T-helper 1 cell treated with Interleukin-12 subunit alpha and Interleukin-12 subunit beta and Interleukin-4 antibody, amounts not matched to agents 30 μg/mL and 1 μg/mL, for 36 hours (primary cell): ENCODE data around the gene DPPA2.

Experiments
- H3K27ac Mint-ChIP-seq: one replicate; pipeline ENCODE4 v1.8.0; 2021; ENCODE audit warnings: mild to moderate bottlenecking, mixed read lengths
- H3K27me3 Mint-ChIP-seq: one replicate; pipeline ENCODE4 v1.8.0; 2021; ENCODE audit warnings: low read depth, mixed read lengths
- H3K36me3 Mint-ChIP-seq: one replicate; pipeline ENCODE4 v1.8.0; 2021; ENCODE audit warnings: low read depth, mixed read lengths
- H3K4me1 Mint-ChIP-seq: one replicate; pipeline ENCODE4 v1.8.0; 2021; ENCODE audit warnings: low read depth, mixed read lengths
- H3K4me3 Mint-ChIP-seq: one replicate; pipeline ENCODE4 v1.8.0; 2021; ENCODE audit warnings: mild to moderate bottlenecking, moderate library complexity, mixed read lengths
- H3K9me3 Mint-ChIP-seq: one replicate; pipeline ENCODE4 v1.8.0; 2021; ENCODE audit warnings: mixed read lengths

Gene DPPA2

DNA sequence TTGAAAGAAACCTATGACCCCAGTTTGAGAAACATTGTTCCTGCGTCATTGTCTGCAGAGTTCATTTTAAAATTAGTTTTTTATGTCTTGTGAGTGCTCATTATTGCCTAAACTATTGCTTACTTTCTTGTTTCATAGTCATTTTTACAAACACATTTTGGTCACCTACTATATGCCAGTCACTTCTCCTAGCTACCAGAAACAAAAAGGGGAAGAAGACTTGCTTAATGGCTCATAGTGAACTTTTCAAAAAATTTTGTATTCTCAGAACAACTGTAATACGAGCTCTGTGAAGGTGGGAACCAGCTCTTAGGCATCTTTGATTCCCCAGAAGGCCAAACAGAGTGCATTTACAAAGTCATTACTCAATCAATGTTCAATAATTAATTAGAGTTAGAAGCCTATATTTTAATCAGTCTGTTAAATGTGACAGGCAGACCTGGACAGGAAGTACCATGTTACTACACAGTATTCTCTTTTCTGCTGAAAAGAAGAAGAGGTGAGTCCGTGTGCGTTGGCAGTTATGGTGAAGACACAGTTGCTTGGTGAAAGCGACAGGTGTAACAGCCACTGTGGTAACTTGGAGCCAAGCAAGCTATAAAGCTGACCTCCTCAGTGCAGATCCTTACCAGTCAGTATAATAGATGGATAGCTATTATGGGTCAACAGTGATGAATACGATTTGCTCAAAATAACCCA lies 46.6 kb downstream of the DPPA2 start:
- Mint-ChIP-seq H3K27ac (no peak overlapping the region), H3K9me3 (no peaks in the 10 kb centered on the region), H3K4me3 (no peak overlapping the region), H3K27me3 (no peaks in the 10 kb centered on the region), H3K4me1 (no peaks in the 10 kb centered on the region), H3K36me3 (no peaks in the 10 kb centered on the region)

GRCh38 chr3:109268181-109268580 lies 48.1 kb downstream of the DPPA2 start:
- Mint-ChIP-seq H3K4me3 (no peak overlapping the region), H3K4me1 (no peaks in the 10 kb centered on the region), H3K27ac (no peak overlapping the region), H3K27me3 (no peaks in the 10 kb centered on the region), H3K9me3 (no peaks in the 10 kb centered on the region), H3K36me3 (no peaks in the 10 kb centered on the region)

DNA sequence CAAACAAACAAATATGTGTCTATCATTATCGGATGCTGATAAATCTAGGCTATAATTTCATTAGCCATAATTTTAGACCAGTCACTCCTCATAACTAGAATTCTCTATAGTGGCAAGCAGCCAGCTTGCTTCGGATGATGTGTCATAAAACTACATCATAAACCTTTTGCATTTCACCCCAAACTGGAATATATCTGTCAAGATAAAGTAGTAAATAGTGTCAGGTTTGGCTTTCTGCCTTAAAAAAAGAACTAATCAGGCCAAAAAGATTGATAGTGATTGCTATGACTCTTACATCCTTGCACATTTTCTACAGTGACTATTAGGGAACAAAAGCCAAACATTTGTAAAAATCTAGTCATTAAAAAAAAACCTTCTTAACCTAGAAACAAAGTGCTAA lies 51.0 kb downstream of the DPPA2 start:
- Mint-ChIP-seq H3K4me1 (no peaks in the 10 kb centered on the region), H3K4me3 (no peak overlapping the region), H3K27ac (no peak overlapping the region), H3K27me3 (no peaks in the 10 kb centered on the region), H3K36me3 (no peaks in the 10 kb centered on the region), H3K9me3 (no peaks in the 10 kb centered on the region)

DNA sequence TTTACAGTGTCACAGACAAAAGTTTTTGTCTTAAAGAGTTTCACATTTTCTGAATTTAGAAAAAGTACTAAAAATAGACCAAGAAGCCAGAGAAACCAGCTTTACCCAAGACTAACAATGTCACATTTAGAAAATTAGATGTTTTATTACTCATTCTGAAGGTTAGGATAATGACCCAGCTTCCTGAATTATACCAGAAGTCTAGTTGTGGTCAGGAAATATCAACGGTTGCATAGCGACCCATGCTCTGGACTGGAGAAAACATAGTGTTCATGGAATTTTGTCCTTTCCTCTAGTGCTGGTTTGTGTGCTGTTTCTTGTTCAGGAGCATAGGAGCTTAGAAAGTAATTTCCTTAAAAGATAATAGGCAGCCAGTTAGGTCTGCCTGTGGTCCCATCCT lies 59.0 kb downstream of the DPPA2 start:
- Mint-ChIP-seq H3K4me3 (no peak overlapping the region), H3K27me3 (no peaks in the 10 kb centered on the region), H3K36me3 (no peaks in the 10 kb centered on the region), H3K4me1 (no peaks in the 10 kb centered on the region), H3K9me3 (no peaks in the 10 kb centered on the region), H3K27ac (no peak overlapping the region)

DNA sequence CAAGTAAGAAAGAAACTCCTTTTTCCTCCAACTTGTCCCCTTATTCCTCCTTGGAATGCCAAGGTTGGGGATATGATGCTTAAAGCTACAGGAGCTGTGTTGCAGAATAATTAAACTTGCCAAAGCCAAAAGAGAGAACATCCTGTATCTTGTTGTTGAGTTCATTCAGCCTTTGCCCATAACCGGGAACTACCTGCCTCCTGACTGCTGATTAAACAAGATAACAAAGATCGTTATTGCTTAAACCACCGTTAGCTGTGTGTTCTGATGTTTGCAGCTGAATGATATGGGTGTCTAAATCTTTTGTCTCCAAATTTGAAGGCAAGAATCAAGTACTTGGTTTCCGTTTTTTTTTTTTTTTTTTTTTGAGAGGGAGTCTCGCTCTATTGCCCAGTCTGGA lies 61.5 kb downstream of the DPPA2 start:
- Mint-ChIP-seq H3K9me3 (no peaks in the 10 kb centered on the region), H3K4me1 (no peaks in the 10 kb centered on the region), H3K27me3 (no peaks in the 10 kb centered on the region), H3K36me3 (no peaks in the 10 kb centered on the region), H3K4me3 (no peak overlapping the region), H3K27ac (no peak overlapping the region)

DNA sequence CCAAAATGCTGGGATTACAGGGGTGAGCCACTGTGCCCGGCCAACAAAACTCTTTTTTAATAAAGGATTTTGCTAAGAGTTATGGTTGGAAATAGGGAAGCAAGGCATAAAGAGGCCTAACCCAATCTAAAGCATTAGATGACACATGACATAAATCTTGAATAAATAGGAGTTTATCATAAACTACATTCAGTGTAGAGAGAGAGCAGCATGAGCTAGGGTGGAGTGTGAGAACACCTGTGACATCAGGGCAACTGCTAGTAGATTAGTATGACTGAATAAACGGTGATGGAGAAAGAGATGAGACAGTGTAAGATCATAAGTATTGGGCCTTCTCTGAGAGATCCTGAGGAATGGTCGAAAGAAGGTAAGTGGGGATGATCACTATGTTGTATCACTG lies 63.7 kb downstream of the DPPA2 start:
- H3K36me3 Mint-ChIP-seq = no peaks in the 10 kb centered on the region
- H3K27ac Mint-ChIP-seq = no peak overlapping the region
- no peaks in the 10 kb centered on the region for H3K9me3 Mint-ChIP-seq
- no peak overlapping the region for H3K4me3 Mint-ChIP-seq
- no peaks in the 10 kb centered on the region for H3K4me1 Mint-ChIP-seq
- no peaks in the 10 kb centered on the region for H3K27me3 Mint-ChIP-seq
